ENCODE measurements around the gene ADGB. TPM values are rescaled to one million over a fixed set of nuclear protein-coding genes. Genes with fewer than 3 reads are reported as not detected.
"Not testable (repeated sequence)": the region's sequence is repeated elsewhere in the genome, so short reads cannot be mapped to it uniquely, and the experiment has no call there.

ADGB gene
- 6.2 TPM for total RNA-seq
- long read RNA-seq, partial matches to known transcripts: 0 of 1 reads
- long read RNA-seq, other reads (novel, unspliced or antisense): 1 of 1 reads

DNA sequence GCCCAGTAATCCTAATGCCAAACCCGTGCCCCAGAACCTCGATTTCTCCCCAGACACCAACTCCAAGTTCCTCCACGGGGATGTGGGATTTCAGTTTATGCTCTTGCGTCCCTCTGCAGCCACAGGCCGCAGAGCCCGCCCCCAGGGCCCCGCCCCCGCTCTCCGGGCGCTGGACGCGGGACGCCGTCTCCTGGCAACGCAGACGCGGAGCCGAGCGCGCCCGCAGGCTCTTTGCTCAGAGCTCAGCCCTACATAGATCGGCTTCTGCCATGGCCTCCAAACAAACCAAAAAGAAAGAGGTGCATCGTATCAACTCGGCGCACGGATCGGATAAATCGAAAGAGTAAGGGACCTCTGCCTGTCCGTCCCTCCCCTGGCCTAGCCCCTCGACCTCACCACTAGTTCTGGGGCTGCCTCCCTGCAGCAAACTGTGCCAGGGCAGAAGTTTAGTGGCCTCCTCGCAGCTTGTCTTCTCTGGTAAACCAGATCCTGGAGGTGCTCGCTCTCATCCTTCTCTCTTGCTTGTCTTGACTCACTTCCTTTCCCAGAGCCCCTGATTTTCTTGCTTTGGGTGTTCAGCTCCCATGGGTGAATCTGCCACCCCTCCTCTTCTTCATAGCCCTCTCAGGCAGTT, at the start of gene ADGB:
Gene ADGB, plus strand, starts transcription at position 201 of the 634 bp plus-strand sequence. Its CDS starts 69 bp downstream, at position 270.
- Histone ChIP-seq H3K4me3 (peak within 1 kb of the TSS; percentile 54), H3K9me3 (no peaks in the 10 kb centered on the region), H3K4me1 (peaks cover 9% of the 10 kb centered on the region), H3K36me3 (no peaks in the 10 kb centered on the region), H3K27me3 (ENCODE audit: low read depth) (no peaks in the 10 kb centered on the region), H3K27ac (no peak within 1 kb of the TSS)
- intact Hi-C loops (cut with DNase I): no loop called here
- TF ChIP-seq CTCF (IDR thresholded peaks at IDR 0.05): no peak
- DNase-seq (peak; percentile 82), ATAC-seq (peak; percentile 89 to 90)

GRCh38 chr6:146550911-146551310, 47.9 kb upstream of the ADGB start:
- Histone ChIP-seq H3K4me1 (peaks cover 35% of the 10 kb centered on the region), H3K9me3 (no peaks in the 10 kb centered on the region), H3K4me3 (no peak overlapping the region), H3K27me3 (ENCODE audit: low read depth) (no peaks in the 10 kb centered on the region), H3K27ac (no peak overlapping the region), H3K36me3 (peaks cover 45% of the 10 kb centered on the region)
- ATAC-seq (no peak), DNase-seq (no peak)
- no peak for TF ChIP-seq CTCF (IDR thresholded peaks at IDR 0.05)
- intact Hi-C loops (cut with DNase I): no loop called here

GRCh38 chr6:146551545-146551944, 47.2 kb upstream of the ADGB start:
- H3K36me3 ChIP-seq: peaks cover 45% of the 10 kb centered on the region
- no peak overlapping the region for H3K27ac ChIP-seq
- H3K4me1 ChIP-seq: peaks cover 29% of the 10 kb centered on the region
- no peak for DNase-seq
- no peak for ATAC-seq
- H3K4me3 ChIP-seq: no peak overlapping the region
- no peaks in the 10 kb centered on the region for H3K9me3 ChIP-seq
- no peak for TF ChIP-seq CTCF (IDR thresholded peaks at IDR 0.05)
- no peaks in the 10 kb centered on the region for H3K27me3 ChIP-seq (ENCODE audit: low read depth)
- intact Hi-C loops (cut with DNase I): no loop called here

DNA sequence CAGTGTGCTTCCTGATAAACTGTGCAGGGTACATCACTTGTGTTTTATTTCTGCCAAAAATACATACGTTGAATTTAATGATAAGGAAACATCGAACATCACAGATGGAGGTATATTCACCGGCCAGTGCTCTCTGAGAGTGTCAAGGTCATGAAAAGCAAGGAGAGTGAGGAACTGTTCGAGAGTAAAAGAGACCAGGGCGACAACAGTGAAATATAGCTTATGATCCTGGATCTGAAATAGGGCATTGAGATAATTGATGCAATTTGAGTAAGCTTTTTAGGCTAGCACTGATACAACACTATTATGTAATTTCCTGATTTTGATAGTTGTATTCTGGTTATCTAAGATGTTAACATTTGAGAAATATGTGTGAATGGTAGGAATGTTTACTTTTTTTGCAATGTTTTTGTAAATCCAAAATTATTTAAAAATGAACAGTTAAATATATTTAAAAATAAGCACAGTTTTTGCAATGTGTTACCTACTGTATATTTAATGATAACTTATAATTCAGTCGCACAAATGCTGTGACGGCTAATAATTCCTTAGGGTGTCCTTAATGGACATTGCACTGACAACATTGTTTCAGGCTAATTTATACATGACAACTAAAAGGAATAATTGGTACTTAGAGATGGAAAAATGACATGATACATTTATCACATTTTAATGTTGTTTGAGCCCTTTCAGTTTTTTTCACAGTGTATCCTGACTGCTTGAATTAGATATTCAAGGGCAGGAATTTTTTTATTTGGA, 45.2 kb upstream of the ADGB start:
- Histone ChIP-seq H3K27me3 (ENCODE audit: low read depth) (no peaks in the 10 kb centered on the region), H3K9me3 (no peaks in the 10 kb centered on the region), H3K36me3 (peaks cover 45% of the 10 kb centered on the region), H3K4me3 (no peak overlapping the region), H3K4me1 (peaks cover 15% of the 10 kb centered on the region), H3K27ac (no peak overlapping the region)
- no peak for DNase-seq
- intact Hi-C loops (cut with DNase I): no loop called here
- no peak for TF ChIP-seq CTCF (IDR thresholded peaks at IDR 0.05)
- no peak for ATAC-seq

- no peak for DNase-seq
- ATAC-seq: no peak
- Histone ChIP-seq H3K27ac (no peak overlapping the region), H3K36me3 (peaks cover under 1% of the 10 kb centered on the region), H3K27me3 (ENCODE audit: low read depth) (no peaks in the 10 kb centered on the region), H3K9me3 (no peaks in the 10 kb centered on the region), H3K4me1 (no peaks in the 10 kb centered on the region), H3K4me3 (no peak overlapping the region)
- intact Hi-C loops (cut with DNase I): no loop called here
- TF ChIP-seq CTCF (IDR thresholded peaks at IDR 0.05): no peak
These were observed 38.2 kb upstream of the ADGB start for GRCh38 chr6:146560607-146561006.

GRCh38 chr6:146566661-146567060, 32.1 kb upstream of the ADGB start:
- H3K4me1 ChIP-seq; H3K4me3 ChIP-seq; DNase-seq; H3K27ac ChIP-seq; intact Hi-C loops (cut with DNase I); H3K27me3 ChIP-seq (ENCODE audit: low read depth); H3K9me3 ChIP-seq; ATAC-seq; H3K36me3 ChIP-seq: not testable (repeated sequence)

- H3K27me3 ChIP-seq (ENCODE audit: low read depth); H3K4me1 ChIP-seq; H3K27ac ChIP-seq; H3K4me3 ChIP-seq; H3K9me3 ChIP-seq; ATAC-seq; H3K36me3 ChIP-seq; intact Hi-C loops (cut with DNase I); DNase-seq: not testable (repeated sequence)
These were observed 30.2 kb upstream of the ADGB start for GRCh38 chr6:146568619-146569018.

Measured in lower lobe of right lung (tissue), 2 donors.